ENCODE measurements around the gene ABI1.
A peak's percentile ranks its signal among the peaks of the same experiment; 100 is the strongest.

ABI1 gene

GRCh38 chr10:26739071-26739631 lies 121.6 kb downstream of the ABI1 start:
- POLR2A ChIA-PET = no interaction called here
- TF ChIP-seq, protein P1, sequence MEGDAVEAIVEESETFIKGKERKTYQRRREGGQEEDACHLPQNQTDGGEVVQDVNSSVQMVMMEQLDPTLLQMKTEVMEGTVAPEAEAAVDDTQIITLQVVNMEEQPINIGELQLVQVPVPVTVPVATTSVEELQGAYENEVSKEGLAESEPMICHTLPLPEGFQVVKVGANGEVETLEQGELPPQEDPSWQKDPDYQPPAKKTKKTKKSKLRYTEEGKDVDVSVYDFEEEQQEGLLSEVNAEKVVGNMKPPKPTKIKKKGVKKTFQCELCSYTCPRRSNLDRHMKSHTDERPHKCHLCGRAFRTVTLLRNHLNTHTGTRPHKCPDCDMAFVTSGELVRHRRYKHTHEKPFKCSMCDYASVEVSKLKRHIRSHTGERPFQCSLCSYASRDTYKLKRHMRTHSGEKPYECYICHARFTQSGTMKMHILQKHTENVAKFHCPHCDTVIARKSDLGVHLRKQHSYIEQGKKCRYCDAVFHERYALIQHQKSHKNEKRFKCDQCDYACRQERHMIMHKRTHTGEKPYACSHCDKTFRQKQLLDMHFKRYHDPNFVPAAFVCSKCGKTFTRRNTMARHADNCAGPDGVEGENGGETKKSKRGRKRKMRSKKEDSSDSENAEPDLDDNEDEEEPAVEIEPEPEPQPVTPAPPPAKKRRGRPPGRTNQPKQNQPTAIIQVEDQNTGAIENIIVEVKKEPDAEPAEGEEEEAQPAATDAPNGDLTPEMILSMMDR (IDR thresholded peaks at IDR 0.05; ENCODE audit: control extremely low read depth, extremely low read depth, low read depth, missing control alignments) = no peak
- no peak for DNase-seq (ENCODE audit: extremely low spot score)
- CTCF ChIA-PET = interaction anchor here (1.3 to 3.4 kb wide), 5 partner anchors 9 to 143 kb away, joined by 3 to 15 read pairs (median 6); partner anchors contain the start of gene ABI1

DNA sequence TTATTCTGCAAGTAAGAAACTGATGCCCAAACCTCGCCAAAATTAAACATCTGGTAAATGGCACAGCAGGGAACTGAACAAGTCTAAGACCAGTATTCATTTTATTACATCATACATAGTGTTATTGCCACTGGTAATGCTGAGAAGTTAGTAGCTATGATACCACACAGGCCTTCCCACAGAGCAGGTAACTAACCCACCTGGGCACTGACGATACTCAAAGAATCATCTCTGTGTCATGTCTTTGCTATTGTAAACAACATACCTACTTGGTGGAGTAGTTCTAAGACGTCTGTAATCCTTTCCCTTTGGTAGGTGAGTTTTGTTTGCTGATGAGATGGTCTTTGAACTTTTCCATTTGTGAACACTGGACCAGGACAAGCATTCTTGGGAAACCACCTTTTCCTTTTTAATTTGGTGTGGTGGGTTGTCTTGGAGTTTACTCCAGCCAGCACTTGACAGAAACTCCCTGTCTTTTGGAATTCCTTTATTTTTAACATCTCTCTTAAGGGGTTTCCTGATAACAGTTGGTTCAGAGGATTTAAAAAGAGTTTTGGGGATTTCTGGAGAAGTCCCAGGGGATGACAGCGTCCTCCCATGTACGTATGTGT lies 122.4 kb downstream of the ABI1 start:
- POLR2A ChIA-PET = no interaction called here
- DNase-seq (ENCODE audit: extremely low spot score) = no peak
- TF ChIP-seq, protein P1 (IDR thresholded peaks at IDR 0.05; ENCODE audit: control extremely low read depth, extremely low read depth, low read depth, missing control alignments) = no peak
- CTCF ChIA-PET = interaction anchor here (1.8 to 3.4 kb wide), 3 partner anchors 10 to 144 kb away, joined by 4 to 15 read pairs (median 9); partner anchors contain the start of gene ABI1

DNA sequence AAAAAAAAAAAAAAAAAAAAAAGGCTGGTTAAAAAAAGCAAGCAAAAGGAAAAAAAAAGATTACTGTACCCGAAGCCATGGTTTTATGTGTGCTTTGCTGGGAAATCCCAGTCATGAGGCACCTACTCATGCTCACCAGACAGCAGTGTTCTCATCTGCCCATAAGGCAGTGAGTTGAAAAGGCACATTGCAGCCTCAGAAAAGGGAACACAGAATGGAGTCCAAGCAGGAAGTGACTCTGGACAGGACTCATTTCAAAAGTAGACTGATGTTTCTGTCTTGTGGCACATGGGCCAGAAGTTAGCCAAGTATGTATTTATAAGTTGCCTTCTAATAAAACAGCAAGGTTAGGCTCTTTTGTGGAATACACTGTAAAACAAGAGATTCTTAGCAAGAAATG lies 123.0 kb downstream of the ABI1 start:
- TF ChIP-seq, protein P1 (IDR thresholded peaks at IDR 0.05; ENCODE audit: control extremely low read depth, extremely low read depth, low read depth, missing control alignments) = no peak
- DNase-seq (ENCODE audit: extremely low spot score) = peak; percentile 78
- CTCF ChIA-PET = interaction anchor here (1.8 kb wide), 1 partner anchor 11 kb away, joined by 4 read pairs; no protein-coding TSS in a partner anchor
- POLR2A ChIA-PET = no interaction called here

- CTCF ChIA-PET = interaction anchor here (0.9 to 14.5 kb wide), 7 partner anchors 9 to 146 kb away, joined by 3 to 251 read pairs (median 5); partner anchors contain the start of gene ABI1
- TF ChIP-seq, protein P1 (IDR thresholded peaks at IDR 0.05; ENCODE audit: control extremely low read depth, extremely low read depth, low read depth, missing control alignments) = no peak
- POLR2A ChIA-PET = no interaction called here
- no peak for DNase-seq (ENCODE audit: extremely low spot score)
These were observed 125.3 kb downstream of the ABI1 start for GRCh38 chr10:26735435-26735834.

- TF ChIP-seq, protein P1 (IDR thresholded peaks at IDR 0.05; ENCODE audit: control extremely low read depth, extremely low read depth, low read depth, missing control alignments) = no peak
- CTCF ChIA-PET = interaction anchor here (0.8 to 14.5 kb wide), 6 partner anchors 7 to 147 kb away, joined by 3 to 251 read pairs (median 10); partner anchors contain the start of gene ABI1
- no peak for DNase-seq (ENCODE audit: extremely low spot score)
- POLR2A ChIA-PET = no interaction called here
These were observed 126.8 kb downstream of the ABI1 start for GRCh38 chr10:26733750-26734568.

DNA sequence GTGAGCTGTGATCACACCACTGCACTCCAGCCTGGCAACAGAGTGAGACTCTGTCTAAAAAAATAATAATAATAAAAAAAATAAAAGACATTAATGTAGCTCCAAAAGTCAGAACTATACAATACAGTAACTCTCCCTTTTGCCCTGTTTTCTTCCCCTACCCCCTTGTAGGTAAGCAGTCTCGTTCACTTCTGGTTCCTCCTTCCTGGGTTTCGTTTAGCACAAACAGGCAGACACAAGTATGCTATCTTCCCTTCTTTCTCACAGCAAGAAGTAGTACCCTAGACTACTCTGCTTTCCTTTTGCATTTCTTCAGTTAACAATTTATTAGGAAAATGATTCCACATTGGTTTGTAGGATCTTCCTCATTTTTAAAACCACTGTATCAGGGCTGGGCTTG lies 130.2 kb downstream of the ABI1 start:
- CTCF ChIA-PET = interaction anchor here (1.4 to 14.5 kb wide), 3 partner anchors 77 to 150 kb away, joined by 3 to 251 read pairs (median 5); partner anchors contain the start of gene ABI1
- DNase-seq (ENCODE audit: extremely low spot score) = no peak
- TF ChIP-seq, protein P1 (IDR thresholded peaks at IDR 0.05; ENCODE audit: control extremely low read depth, extremely low read depth, low read depth, missing control alignments) = no peak
- POLR2A ChIA-PET = no interaction called here

Measured in GM10248 (cell line).